Transverse colon (tissue), 4 donors: ENCODE data around the gene XYLT1.

Experiments used
- CTCF ChIP-seq, 5 experiments: fragments of 200-600 bp in 3 of 5; fragments of 450-650 bp in 2 of 5; sonication (generic) in 3 of 5; IDR thresholded peaks; 1 replicate in 2 of 5; 2 replicates in 3 of 5; pipeline ENCODE4 v1.5.1; 2016 to 2017; ENCODE audit warnings: antibody characterized with exemption in 5 of 5, inconsistent platforms in 3 of 5, mild to moderate bottlenecking in 2 of 5, moderate library complexity in 1 of 5
- EP300 ChIP-seq: sonication (generic); formaldehyde crosslinking; IDR thresholded peaks from one replicate; pipeline ENCODE4 v1.6.1; 2017; ENCODE audit warnings: antibody characterized with exemption, low read depth
- POLR2A ChIP-seq: fragments of 450-650 bp; IDR thresholded peaks from one replicate; pipeline ENCODE4 v1.6.1; 2016; ENCODE audit warnings: antibody characterized with exemption, mild to moderate bottlenecking, moderate library complexity
- POLR2AphosphoS5 ChIP-seq, 3 donors: sonication (generic); formaldehyde crosslinking; IDR thresholded peaks; one replicate each; pipeline ENCODE4 v1.6.1; 2016; ENCODE audit warnings: antibody characterized with exemption in 3 of 3

GRCh38 chr16:17474037-17474436 is 3.3 kb upstream of the XYLT1 start:
- TF ChIP-seq CTCF (IDR thresholded peaks at IDR 0.05) (no peak), POLR2A (no peak), POLR2AphosphoS5 (IDR thresholded peaks at IDR 0.05) (no peak), EP300 (no peak)
